Activated CD8-positive, alpha-beta memory T cell treated with anti-CD3 and anti-CD28 coated beads for 48 hours (primary cell): ENCODE data around the gene DHRS1.
"Not testable (repeated sequence)": the region's sequence is repeated elsewhere in the genome, so short reads cannot be mapped to it uniquely, and the experiment has no call there.

ENCODE experiments used
- DNase-seq, 3 experiments: peaks; one replicate each; pipeline ENCODE4 v3.0.0-alpha.2; 2020; ENCODE audit warnings: low read depth in 2 of 3, low spot score in 2 of 3

Gene DHRS1

DNA sequence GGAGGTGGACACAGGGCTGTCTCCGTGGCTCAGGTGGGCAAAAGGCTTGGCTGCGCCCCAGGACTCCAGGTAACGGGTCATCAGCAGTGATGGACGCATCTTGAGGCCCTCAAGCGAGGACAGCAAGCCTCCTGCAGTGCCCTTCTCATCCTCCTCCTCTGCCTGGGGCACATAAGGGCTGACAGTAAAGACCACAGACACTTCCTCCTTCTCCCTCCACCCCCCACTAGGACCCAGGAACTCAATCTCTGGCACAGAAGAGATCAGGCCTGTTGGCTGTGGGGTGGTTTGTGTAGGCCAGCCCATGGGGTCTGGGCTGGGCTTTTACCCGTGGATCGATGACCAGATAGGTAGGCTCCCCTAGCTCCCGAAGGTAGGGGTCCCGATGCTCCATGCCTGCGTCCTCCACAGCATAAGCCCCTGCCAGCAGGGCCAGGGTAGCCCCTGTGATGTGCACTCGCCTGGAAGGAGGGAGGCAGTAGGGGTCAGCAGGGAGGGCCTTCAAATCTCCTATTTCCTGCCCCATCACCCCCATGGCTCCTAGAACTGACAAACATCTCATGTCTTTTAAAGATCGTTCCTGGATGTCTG, 29.6 kb upstream of the DHRS1 start:
- no peak for DNase-seq

DNA sequence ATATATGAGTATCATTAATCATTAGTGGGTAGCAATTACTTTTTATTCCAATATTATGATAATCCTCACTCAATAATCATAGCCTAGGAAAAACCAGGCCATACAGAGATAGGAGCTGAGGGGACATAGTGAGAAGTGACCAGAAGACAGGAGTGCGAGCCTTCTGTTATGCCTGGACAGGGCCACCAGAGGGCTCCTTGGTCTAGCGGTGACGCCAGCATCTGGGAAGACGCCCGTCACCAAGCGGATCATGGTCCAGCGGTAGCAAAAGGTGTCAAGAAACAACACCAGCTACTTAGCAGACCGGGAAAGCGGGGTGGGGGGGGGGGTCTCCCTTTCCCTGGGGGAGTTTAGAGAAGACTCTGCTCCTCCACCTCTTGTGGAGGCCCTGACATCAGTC, 28.3 kb upstream of the DHRS1 start:
- DNase-seq = not testable (repeated sequence)

DNA sequence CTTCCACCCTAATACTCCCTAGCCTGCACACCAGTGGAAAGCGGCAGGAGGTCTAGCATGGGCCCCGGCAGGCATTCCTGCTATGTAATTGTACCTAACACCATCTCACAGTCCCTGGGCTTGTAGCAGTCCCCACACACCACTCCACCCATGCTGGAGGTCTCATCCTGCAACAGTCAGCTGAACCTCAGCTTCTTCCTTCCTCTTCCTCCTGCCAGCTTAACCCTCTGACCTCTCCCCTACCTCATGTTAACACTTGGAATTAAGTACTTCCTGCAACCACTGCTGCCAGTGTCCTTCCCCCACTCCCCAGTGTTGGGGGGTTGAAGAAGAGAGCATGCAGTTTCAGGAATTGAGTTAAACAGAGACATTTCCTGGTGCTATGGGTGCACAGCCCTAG, 27.7 kb upstream of the DHRS1 start:
- DNase-seq = no peak

DNA sequence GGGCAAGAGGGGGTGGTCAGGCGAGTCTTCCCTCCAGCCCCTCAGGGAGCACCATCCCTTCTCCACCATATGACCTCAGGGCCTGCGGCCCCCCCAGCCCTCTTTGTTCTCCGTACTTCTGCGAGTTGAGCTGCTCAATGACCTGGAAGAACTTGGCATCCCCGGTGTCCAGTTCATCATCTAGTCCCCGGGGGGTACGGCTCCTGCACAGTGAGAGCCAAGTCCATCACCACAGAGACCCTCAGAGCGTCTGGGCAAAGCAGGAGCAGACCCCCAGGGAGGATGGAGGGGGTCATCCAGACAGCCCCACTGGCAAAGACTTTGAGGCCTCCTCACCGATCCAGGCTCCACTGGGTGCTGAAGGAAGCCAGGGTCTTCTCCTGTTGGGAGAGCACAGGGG, 26.4 kb upstream of the DHRS1 start:
- DNase-seq = no peak

DNA sequence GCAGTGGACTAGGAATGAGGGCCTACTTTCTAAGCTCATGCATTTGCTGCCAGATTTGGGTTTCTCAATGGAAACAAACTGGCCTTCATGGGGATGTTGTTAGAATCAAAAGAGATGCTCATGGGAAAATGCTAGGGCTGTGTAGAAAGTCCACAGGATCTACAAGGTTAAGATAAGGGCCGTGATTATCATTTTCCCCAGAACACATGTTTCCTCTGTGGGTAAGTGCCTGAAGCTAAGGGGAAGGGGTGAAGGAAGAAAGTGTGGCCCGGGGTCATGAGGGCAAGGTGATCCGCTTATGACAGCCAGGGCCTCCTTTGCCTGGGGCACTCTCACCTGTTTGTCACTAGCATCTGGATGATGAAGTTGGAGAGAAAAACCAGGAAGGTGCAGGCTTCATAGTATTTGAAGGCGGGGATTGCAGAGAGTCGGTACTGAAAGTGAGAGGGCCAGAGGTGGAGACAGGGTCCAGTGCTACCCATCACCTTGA, 25.5 kb upstream of the DHRS1 start:
- no peak for DNase-seq

DNA sequence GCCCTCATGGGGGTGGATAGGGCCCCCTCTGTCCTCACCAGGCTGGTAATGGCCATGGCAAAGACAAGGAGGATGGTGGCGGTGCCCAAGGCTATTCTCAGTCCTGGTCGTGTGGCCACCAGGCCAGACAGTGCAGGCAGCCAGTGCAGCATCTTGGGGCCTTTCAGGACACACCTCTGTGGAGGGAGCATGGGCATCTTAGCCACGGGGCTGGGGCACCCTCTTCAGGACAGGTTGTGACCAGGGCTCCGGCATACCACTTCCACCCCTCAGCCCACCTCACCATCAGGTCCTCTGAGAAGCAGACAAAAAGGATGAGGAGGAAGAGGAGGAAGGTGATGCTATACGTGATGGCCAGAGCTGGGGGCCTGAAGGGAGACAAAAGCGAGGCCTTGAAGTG, 24.4 kb upstream of the DHRS1 start:
- no peak for DNase-seq

DNA sequence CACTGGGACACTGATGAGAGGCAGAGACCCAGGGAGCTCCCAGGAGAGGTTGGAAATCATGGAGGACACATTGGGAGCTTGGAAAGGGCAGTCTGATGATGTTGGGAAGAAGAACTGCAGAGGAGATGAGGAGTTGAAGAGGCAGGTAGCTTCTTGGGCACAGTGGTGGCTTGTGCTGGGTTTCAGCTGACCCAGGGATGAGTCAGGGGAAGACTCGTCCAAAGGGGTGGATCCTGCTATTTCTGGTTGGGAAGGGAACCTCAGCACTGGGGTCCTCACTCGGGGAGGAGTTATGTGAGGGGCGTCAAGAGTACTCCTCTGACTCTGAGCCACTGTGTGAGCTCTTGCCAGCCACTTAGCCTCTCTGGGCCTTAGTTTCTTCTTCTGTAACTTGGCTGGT, 23.8 kb upstream of the DHRS1 start:
- no peak for DNase-seq

DNA sequence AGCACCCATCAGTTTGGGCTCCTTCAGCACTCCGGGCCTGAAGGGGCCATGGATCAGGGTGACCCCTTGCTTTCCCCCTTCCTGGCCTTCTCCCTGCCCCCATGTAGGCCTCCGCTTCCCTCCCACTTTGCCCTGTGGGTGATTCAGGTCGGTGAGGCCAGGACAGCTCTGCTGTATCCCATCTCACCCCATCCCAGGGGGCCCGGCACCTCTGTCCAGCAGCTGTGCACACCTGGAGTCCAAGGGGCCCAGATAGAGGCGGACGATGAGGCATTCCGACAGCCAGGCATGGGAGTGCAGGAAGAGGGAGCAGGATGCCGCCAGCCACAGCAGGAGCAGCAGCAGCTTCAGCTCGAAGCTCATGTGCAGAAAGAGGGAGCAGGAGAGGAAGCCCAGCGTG, 23.1 kb upstream of the DHRS1 start:
- DNase-seq = no peak

DNA sequence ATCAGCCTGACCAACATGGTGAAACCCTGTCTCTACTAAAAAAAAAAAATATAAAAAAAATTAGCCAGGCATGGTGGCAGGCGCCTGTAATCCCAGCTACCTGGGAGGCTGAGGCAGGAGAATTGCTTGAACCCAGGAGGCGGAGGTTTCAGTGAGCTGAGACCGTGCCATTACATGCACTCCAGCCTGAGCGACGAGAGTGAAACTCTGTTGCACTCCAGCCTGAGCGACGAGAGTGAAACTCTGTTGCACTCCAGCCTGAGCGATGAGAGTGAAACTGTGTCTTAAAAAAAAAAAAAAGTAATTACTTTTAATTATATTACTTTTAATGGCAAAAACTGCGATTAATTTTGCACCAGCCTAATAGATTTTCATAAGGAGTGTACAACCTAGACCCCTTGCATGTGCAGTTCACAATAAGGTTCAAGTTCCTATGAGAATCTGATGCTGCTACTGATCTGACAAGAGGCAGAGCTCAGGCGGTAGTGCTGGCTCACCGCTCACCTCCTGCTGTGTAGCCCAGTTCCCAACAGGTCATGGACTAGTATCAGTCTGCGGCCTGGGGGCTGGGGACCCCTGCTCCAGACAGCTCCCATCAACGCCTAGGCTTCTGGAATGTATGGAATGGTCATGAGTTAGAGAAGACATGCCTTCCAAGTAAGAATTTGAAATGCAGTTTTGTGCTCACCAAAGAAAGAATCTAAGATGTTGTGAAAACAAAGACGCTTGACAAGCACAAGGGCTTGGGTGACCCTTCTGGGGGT, 21.8 kb upstream of the DHRS1 start:
- no peak for DNase-seq

DNA sequence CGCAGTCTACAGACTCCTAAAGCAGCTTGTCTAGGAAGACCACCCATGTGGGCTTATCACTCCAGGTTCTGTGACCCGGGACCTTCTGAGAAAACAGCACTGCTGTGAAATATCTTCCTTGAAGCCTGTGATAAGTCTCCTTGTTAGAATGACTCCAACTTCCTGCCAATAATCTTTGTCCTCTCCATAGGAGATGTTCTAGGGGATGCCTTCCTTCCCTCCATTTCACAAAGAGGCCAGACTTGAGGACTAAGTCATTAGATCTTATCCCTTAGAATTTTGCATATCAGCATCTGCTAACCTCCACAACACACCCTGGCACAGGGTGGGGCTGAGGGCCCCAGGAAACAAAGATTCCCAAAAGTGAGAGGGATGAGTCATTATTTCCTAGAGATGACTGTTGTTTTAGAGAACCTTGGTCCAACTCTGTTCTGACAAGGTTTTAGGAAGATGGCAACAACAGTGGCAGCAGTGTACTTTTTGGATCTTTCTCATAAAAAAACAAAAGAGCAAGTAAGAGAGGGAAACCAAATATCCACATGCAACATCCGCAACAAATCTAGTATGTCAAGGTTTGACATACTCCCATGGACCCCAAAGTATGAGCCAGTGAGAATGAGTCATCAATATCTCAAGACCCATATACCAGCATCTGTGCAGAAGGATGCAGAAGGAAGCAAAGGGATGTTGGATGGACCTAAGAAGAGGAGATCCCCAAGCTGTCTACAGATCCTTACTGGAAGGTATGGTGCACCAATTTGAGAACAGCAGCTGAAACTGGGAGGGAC, 17.8 kb upstream of the DHRS1 start:
- DNase-seq = no peak

DNA sequence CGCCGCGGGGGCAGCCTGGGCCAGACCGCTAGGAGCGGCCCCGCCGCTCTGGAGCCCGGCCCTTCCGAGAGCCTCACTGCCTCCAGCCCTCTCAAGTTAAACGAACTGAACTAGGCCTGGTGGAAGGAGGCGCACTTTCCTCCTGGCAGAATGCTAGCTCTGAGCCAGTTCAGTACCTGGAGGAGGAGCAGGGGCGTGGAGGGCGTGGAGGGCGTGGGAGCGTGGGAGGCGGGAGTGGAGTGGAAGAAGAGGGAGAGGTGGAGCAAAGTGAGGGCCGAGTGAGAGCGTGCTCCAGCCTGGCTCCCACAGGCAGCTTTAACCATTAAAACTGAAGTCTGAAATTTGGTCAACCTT, 17.0 kb upstream of the DHRS1 start:
- DNase-seq = no peak

DNA sequence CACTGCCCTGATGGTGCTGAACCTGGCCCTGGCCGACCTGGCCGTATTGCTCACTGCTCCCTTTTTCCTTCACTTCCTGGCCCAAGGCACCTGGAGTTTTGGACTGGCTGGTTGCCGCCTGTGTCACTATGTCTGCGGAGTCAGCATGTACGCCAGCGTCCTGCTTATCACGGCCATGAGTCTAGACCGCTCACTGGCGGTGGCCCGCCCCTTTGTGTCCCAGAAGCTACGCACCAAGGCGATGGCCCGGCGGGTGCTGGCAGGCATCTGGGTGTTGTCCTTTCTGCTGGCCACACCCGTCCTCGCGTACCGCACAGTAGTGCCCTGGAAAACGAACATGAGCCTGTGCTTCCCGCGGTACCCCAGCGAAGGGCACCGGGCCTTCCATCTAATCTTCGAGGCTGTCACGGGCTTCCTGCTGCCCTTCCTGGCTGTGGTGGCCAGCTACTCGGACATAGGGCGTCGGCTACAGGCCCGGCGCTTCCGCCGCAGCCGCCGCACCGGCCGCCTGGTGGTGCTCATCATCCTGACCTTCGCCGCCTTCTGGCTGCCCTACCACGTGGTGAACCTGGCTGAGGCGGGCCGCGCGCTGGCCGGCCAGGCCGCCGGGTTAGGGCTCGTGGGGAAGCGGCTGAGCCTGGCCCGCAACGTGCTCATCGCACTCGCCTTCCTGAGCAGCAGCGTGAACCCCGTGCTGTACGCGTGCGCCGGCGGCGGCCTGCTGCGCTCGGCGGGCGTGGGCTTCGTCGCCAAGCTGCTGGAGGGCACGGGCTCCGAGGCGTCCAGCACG, 16.4 kb upstream of the DHRS1 start:
- no peak for DNase-seq

DNA sequence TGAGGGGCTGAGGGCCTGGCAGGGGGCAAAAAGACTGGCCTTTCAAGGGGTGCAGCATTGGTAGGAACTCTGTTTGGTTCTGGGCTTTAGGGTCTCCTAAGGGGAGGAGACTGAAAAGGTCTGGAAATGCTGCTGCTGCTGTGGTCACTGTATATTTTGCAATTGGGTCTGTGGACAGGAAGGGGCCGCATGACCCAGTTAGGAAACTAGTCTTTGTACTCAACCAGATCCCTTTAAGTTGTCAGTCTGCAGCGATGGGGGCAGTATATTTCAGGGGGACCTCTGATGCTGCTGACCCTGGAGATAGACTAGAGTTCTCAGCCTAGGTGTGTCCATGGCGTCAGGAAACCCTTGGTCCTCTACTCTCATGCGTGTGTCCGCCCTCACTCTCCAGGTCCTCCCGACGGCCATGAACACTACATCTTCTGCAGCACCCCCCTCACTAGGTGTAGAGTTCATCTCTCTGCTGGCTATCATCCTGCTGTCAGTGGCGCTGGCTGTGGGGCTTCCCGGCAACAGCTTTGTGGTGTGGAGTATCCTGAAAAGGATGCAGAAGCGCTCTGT, 15.7 kb upstream of the DHRS1 start:
- no peak for DNase-seq

DNA sequence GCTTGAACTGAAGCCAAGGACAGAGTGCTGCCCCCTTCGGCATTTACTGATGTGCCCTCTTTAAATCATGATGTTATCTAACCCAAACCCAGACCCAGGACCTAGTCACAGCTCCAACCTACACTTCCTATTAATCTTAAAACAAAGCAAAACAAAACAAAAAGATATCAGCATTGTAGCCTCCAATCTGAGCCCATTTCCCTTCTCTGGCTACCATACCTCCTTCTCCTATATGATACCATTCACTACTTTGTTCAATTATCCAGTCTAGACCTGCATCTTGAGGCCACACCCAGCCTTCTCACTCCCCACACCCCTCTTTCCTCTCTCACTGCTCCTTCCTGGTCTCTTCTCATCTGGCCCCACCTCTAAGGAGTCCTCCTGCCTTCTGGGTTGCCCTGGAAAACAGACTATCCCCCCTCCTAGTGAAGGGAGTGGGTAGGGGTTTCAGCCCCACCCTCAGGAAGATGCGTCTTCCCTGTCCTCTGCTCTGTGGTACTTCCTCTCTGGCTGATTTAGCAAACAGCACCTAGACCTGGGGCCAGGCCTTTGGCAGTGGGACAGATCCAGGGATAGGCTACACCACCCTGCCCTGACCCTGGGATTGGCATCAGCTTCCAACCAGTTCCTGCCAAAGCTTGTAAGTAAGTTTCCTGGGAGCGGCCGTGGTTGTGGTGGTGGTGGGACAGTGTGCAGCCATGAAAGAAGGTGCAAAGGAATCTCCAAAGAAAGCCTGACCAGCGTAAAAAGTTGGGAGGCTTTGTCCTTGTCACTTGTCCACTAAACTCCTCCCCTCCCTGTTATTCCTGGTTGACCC, 15.0 kb upstream of the DHRS1 start:
- DNase-seq = no peak

DNA sequence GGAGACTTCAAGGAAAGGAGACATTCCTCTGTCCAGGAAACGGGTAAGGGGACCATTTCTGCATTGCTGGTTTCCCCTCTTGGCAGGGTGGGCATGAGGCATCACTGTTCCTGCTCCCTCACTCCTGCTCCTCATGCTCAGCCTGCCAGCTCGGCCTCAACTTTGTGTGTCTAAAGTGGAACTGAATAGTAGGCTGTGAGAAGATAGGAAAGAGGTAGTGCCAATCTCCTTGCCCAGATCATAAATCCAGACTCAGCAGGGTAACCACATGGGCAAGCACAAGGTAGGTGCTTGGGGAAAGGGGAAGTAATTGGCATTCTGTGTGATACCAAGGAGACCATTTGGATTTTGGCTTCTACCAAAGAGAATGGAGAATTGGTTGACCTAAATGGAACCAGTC, 14.3 kb upstream of the DHRS1 start:
- DNase-seq = no peak

DNA sequence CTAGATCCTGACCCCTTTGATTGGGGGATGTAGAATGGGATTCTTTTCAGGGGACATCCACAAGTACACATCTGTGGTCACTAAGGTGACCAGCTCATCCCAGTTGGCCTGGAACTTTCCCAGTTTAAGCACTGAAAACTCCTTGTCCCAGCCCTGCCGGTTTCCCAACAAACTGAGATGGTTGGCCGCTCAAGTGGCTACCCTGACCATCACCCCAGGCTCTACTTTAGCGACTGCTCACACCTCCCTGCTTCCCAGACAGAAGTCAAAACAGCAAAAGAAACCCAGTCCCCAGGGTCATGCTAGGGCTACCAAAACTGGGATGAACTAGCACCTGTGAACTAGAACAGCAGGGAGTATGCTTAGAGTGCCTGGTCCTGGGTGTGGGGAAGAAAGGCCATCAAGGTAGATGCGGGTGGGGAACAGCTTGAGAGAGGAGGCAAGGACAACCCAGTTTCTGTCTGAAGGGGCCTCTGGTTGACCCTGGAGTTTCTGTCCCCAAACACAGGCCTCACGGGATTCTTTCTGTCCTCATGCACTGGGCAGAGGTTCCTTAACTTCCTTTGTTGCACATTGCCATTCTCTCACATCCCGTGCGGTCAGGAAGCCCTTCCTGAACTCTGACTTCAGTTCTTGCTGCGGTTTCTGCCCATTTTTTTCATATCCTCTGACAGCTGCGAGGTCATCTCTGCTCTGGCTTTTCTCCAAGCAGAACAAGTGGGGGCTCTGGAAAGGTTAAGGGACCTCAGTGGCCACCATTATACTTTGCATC, 13.3 kb upstream of the DHRS1 start:
- no peak for DNase-seq

DNA sequence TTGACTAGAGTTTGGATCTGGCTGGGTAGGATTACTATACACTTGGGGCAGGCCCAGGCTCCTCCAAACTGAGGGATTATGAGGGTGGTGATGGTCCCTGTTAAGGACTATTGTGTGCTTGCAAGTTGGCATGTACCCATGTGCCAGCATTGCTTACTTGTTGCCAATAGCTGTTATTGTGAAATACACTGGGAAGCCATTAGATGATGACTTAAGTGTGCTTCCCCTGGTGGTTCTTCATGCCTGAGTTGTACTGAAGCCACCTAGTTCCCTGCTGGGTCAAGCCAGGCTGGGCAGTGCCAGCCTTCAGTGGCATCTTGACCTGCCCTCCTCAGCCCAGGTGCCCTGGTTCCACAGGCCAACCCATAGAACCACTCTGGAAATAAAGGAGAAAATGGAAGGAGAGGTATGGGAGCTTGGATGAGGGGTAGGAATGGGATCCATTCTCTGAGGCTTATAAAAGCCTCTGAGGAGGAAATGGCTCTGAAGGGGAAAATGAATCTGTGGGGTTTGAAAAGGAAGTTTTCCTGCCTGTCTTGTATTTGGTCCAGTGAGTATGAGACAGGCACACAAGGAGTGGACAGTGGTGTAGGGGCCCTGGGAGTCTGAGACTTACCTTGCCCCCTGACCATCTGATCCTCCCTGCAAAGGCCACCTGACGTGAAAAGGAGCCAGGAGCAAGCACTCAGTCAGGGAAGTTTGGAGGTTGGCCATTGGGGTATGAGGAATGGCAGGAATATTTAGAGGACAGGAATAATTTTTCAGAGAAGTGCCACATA, 12.4 kb upstream of the DHRS1 start:
- DNase-seq = no peak

DNA sequence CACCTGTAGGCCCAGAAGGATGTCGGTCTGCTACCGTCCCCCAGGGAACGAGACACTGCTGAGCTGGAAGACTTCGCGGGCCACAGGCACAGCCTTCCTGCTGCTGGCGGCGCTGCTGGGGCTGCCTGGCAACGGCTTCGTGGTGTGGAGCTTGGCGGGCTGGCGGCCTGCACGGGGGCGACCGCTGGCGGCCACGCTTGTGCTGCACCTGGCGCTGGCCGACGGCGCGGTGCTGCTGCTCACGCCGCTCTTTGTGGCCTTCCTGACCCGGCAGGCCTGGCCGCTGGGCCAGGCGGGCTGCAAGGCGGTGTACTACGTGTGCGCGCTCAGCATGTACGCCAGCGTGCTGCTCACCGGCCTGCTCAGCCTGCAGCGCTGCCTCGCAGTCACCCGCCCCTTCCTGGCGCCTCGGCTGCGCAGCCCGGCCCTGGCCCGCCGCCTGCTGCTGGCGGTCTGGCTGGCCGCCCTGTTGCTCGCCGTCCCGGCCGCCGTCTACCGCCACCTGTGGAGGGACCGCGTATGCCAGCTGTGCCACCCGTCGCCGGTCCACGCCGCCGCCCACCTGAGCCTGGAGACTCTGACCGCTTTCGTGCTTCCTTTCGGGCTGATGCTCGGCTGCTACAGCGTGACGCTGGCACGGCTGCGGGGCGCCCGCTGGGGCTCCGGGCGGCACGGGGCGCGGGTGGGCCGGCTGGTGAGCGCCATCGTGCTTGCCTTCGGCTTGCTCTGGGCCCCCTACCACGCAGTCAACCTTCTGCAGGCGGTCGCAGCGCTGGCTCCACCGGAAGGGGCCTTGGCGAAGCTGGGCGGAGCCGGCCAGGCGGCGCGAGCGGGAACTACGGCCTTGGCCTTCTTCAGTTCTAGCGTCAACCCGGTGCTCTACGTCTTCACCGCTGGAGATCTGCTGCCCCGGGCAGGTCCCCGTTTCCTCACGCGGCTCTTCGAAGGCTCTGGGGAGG, 11.3 kb upstream of the DHRS1 start, which contains the start of gene LTB4R:
LTB4R (plus strand) TSS at position 857 of the 959 bp plus-strand sequence. CDS start 4,150 bp downstream, outside the sequence.
- DNase-seq = peak in 1 of 3 experiments; percentile 44
